HG03060 (cell line): Measurements from ENCODE around the gene TCF19.
"Not testable (repeated sequence)": the region's sequence is repeated elsewhere in the genome, so short reads cannot be mapped to it uniquely, and the experiment has no call there.

Source experiments
- ATAC-seq: cut with Tn5 transposase; IDR thresholded peaks from one replicate; pipeline ENCODE4 v1.9.1; 2021; ENCODE audit warnings: low read depth, moderate number of reproducible peaks; ENCODE audit not compliant: unreplicated experiment

The TCF19 gene

GRCh38 chr6:31178143-31179041, 20.0 kb downstream of the TCF19 start:
- ATAC-seq: no peak

- no peak for ATAC-seq
Measured at GRCh38 chr6:31179042-31179386, 20.6 kb downstream of the TCF19 start.

GRCh38 chr6:31179896-31180295, 21.5 kb downstream of the TCF19 start:
- ATAC-seq: no peak

- no peak for ATAC-seq
Measured at GRCh38 chr6:31180500-31180899, 22.1 kb downstream of the TCF19 start.

- not testable (repeated sequence) for ATAC-seq
Measured at GRCh38 chr6:31183287-31183686, 24.9 kb downstream of the TCF19 start.

- not testable (repeated sequence) for ATAC-seq
Measured at GRCh38 chr6:31183859-31184258, 25.5 kb downstream of the TCF19 start.

- not testable (repeated sequence) for ATAC-seq
Measured at GRCh38 chr6:31185695-31186051, 27.3 kb downstream of the TCF19 start.

GRCh38 chr6:31186052-31186734, 27.8 kb downstream of the TCF19 start:
- ATAC-seq: no peak

- ATAC-seq: no peak
Measured at GRCh38 chr6:31187780-31188194, 29.4 kb downstream of the TCF19 start.

- ATAC-seq: not testable (repeated sequence)
Measured at GRCh38 chr6:31189223-31189622, 30.8 kb downstream of the TCF19 start.

GRCh38 chr6:31190488-31190887, 32.1 kb downstream of the TCF19 start:
- ATAC-seq: no peak

GRCh38 chr6:31192431-31193105, 34.2 kb downstream of the TCF19 start:
- not testable (repeated sequence) for ATAC-seq

- no peak for ATAC-seq
Measured at GRCh38 chr6:31193206-31193605, 34.8 kb downstream of the TCF19 start.

- ATAC-seq: no peak
Measured at GRCh38 chr6:31194061-31194834, 35.9 kb downstream of the TCF19 start.

- ATAC-seq: not testable (repeated sequence)
Measured at GRCh38 chr6:31195308-31195979, 37.1 kb downstream of the TCF19 start.

- not testable (repeated sequence) for ATAC-seq
Measured at GRCh38 chr6:31196251-31197022, 38.0 kb downstream of the TCF19 start.

GRCh38 chr6:31197559-31198305, 39.3 kb downstream of the TCF19 start:
- ATAC-seq: peak; percentile 51

GRCh38 chr6:31199105-31199452, 40.7 kb downstream of the TCF19 start:
- ATAC-seq: not testable (repeated sequence)
